ENCODE data around the gene EVI2B.

DNA sequence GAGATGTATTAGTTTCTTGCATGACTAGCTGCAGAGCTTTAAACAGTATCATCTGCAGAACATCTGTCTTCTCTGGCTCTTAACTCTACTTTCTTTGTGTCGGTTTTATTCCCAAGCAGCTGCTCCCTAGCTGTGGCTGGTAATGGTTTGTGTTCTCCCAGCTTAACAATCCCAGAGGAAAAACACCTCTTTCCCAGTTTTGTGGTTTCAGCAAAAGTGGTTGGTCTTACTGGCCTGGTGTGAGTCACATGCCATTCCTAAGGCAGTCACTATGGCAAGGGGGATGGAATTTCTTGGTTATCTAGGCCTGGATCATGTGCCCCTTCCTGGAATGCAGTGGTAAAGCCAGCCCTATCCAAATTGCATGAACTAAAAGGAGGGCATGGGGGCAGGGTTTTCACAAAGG, 44.3 kb downstream of the EVI2B start:
- no peak for TF ChIP-seq EZH2phosphoT487 (IDR thresholded peaks at IDR 0.05; ENCODE audit: borderline replicate concordance)
- no peak for TF ChIP-seq POLR2A (IDR thresholded peaks at IDR 0.05; ENCODE audit: borderline replicate concordance, extremely low read depth, insufficient read depth, insufficient read length)
- TF ChIP-seq, protein P1, sequence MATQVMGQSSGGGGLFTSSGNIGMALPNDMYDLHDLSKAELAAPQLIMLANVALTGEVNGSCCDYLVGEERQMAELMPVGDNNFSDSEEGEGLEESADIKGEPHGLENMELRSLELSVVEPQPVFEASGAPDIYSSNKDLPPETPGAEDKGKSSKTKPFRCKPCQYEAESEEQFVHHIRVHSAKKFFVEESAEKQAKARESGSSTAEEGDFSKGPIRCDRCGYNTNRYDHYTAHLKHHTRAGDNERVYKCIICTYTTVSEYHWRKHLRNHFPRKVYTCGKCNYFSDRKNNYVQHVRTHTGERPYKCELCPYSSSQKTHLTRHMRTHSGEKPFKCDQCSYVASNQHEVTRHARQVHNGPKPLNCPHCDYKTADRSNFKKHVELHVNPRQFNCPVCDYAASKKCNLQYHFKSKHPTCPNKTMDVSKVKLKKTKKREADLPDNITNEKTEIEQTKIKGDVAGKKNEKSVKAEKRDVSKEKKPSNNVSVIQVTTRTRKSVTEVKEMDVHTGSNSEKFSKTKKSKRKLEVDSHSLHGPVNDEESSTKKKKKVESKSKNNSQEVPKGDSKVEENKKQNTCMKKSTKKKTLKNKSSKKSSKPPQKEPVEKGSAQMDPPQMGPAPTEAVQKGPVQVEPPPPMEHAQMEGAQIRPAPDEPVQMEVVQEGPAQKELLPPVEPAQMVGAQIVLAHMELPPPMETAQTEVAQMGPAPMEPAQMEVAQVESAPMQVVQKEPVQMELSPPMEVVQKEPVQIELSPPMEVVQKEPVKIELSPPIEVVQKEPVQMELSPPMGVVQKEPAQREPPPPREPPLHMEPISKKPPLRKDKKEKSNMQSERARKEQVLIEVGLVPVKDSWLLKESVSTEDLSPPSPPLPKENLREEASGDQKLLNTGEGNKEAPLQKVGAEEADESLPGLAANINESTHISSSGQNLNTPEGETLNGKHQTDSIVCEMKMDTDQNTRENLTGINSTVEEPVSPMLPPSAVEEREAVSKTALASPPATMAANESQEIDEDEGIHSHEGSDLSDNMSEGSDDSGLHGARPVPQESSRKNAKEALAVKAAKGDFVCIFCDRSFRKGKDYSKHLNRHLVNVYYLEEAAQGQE (IDR thresholded peaks at IDR 0.05; ENCODE audit: low read depth), result no peak
- no peak for TF ChIP-seq CTCF (IDR thresholded peaks at IDR 0.05 in 2 of 3, conservative IDR thresholded peaks at IDR 0.05 in 1 of 3; ENCODE audit: borderline replicate concordance in 1 of 3, insufficient read depth in 1 of 3, low read depth in 2 of 3, low read length in 2 of 3)
- no peak for TF ChIP-seq POLR2AphosphoS5 (IDR thresholded peaks at IDR 0.05; ENCODE audit: low read depth, low read length)
